Spleen (tissue), 11 donors: ENCODE results near the gene TLE5. TPM values are rescaled to one million over a fixed set of nuclear protein-coding genes. Genes with fewer than 3 reads are reported as not detected.

Source experiments
- DNase-seq: peaks from one replicate; pipeline ENCODE4 v3.0.0-alpha.2; 2020
- H3K27ac ChIP-seq, 8 donors: fragments of 200-600 bp; sonication (generic) in 7 of 8; 1 replicate in 4 of 8; 2 replicates in 4 of 8; pipeline versions ENCODE4 v1.5.0 to v1.8.0; 2016 to 2021; ENCODE audit warnings: inconsistent platforms in 4 of 8, mild to moderate bottlenecking in 4 of 8, moderate library complexity in 1 of 8
- H3K27me3 ChIP-seq, 7 donors: fragments of 200-600 bp; sonication (generic) in 6 of 7; replicated peaks in 1 of 7; 1 replicate in 4 of 7; 2 replicates in 3 of 7; pipeline versions ENCODE4 v1.5.0 to v1.8.0; 2016 to 2021; ENCODE audit warnings: inconsistent platforms in 3 of 7, mild to moderate bottlenecking in 1 of 7
- H3K36me3 ChIP-seq, 6 donors: fragments of 200-600 bp; sonication (generic) in 5 of 6; 1 replicate in 4 of 6; 2 replicates in 2 of 6; pipeline versions ENCODE4 v1.5.0 to v1.8.0; 2016 to 2021; ENCODE audit warnings: inconsistent platforms in 2 of 6
- H3K4me1 ChIP-seq, 6 donors: fragments of 200-600 bp; sonication (generic) in 5 of 6; 1 replicate in 3 of 6; 2 replicates in 3 of 6; pipeline versions ENCODE4 v1.5.0 to v1.8.0; 2016 to 2021; ENCODE audit warnings: inconsistent platforms in 3 of 6
- H3K4me3 ChIP-seq, 8 donors: fragments of 200-600 bp; sonication (generic) in 7 of 8; 1 replicate in 4 of 8; 2 replicates in 4 of 8; pipeline versions ENCODE4 v1.5.0 to v1.8.0; 2016 to 2021; ENCODE audit warnings: inconsistent platforms in 4 of 8, mild to moderate bottlenecking in 4 of 8, moderate library complexity in 2 of 8
- H3K9me3 ChIP-seq, 8 donors: fragments of 200-600 bp; sonication (generic) in 7 of 8; 1 replicate in 4 of 8; 2 replicates in 4 of 8; pipeline versions ENCODE4 v1.5.0 to v1.8.0; 2016 to 2021; ENCODE audit warnings: inconsistent platforms in 4 of 8
- CTCF ChIP-seq, 11 experiments: fragments of 200-600 bp in 7 of 11; fragments of 450-650 bp in 4 of 11; sonication (generic) in 4 of 11; IDR thresholded peaks in 8 of 11; conservative IDR thresholded peaks in 3 of 11; 1 replicate in 7 of 11; 2 replicates in 4 of 11; pipeline versions ENCODE4 v1.4.0 to v1.8.0; 2016 to 2021; ENCODE audit warnings: antibody characterized with exemption in 11 of 11, inconsistent platforms in 4 of 11, mild to moderate bottlenecking in 1 of 11
- POLR2A ChIP-seq, 3 donors: fragments of 450-650 bp; IDR thresholded peaks; one replicate each; pipeline ENCODE4 v1.5.1; 2017; ENCODE audit warnings: antibody characterized with exemption in 3 of 3, mild to moderate bottlenecking in 1 of 3
- POLR2AphosphoS5 ChIP-seq, 3 donors: sonication (generic); formaldehyde crosslinking; IDR thresholded peaks; one replicate each; pipeline ENCODE4 v1.5.1; 2017; ENCODE audit warnings: antibody characterized with exemption in 3 of 3
- WGBS, 5 donors: extraction: QIAGEN DNeasy Blood & Tissue Kit in 3 of 5; methylation state at CpG; one replicate each; pipeline versions ENCODE4 v1.1.5 to v1.1.7; 2013 to 2018; 5-methylcytosine and 5-hydroxymethylcytosine counted together
- intact Hi-C: fragments of 100-400 bp; cut with DNase I; formaldehyde crosslinking; loops from one replicate; pipeline ENCODE4 v1.15.0; 2023; ENCODE audit warnings: low total_unique reads
- polyA plus RNA-seq, 3 donors: library from polyadenylated mRNA; stranded (reverse); fragments of 200-250 nt; gene quantifications; one replicate each; pipeline ENCODE4 v1.2.1, GENCODE V29; 2013
- total RNA-seq, 7 donors: library from RNA; depleted of rRNA in 3 of 7; stranded (reverse); fragments of >200 nt in 3 of 7; fragmentation: NEBNext Ultra II Directional in 4 of 7; extraction: Animal tissue kit (Norgen Biotek cat#: 25700) in 4 of 7; gene quantifications; one replicate each; pipeline versions ENCODE4 v1.1.0 to v1.2.1, GENCODE V29; 2016 to 2021
- donor health status: healthy with polysubstance abuse.
- donor health status: DM: no; HTN: no; CAD: no; lungs with moderate emphysema.
- donor health status: DM: no; HTN: no; CAD: no.
- donor health status: Bipolar disorder and iron deficiency.
- donor health status: healthy.
- donor health status: DM: no; HTN: no; CAD: no.
- donor health status: DM: yes; HTN: yes; CAD: no.

TLE5 gene
- total and polyA plus RNA-seq, 10 donors = 325 to 618 (median 435) TPM

- TF ChIP-seq CTCF (IDR thresholded peaks at IDR 0.05 in 8 of 11, conservative IDR thresholded peaks at IDR 0.05 in 3 of 11) = no peak
- no peak for TF ChIP-seq POLR2AphosphoS5 (IDR thresholded peaks at IDR 0.05)
- no peak for TF ChIP-seq POLR2A (IDR thresholded peaks at IDR 0.05)
- Histone ChIP-seq H3K36me3 (no peaks in the 10 kb centered on the region), H3K4me3 (peak overlapping the region in 6 of 8 donors; percentile 2 to 84 (median 44)), H3K27ac (peak overlapping the region; percentile 60 to 90 (median 83)), H3K27me3 (peaks cover 0 to 61% (median 0%) of the 10 kb centered on the region in 7 donors), H3K9me3 (no peaks in the 10 kb centered on the region), H3K4me1 (peaks cover 55 to 100% (median 86%) of the 10 kb centered on the region in 6 donors)
- peak; percentile 67 for DNase-seq
- intact Hi-C loops = no loop called here
- WGBS, 5 donors = 85 to 89% (median 88%) methylated on average over 14 to 29 of the region's 29 CpGs
These were observed 37.3 kb upstream of the TLE5 start for GRCh38 chr19:3099347-3100145.

GRCh38 chr19:3098515-3099346 is 36.4 kb upstream of the TLE5 start:
- TF ChIP-seq POLR2AphosphoS5 (IDR thresholded peaks at IDR 0.05) (peak; percentile 48 to 86 (median 83)), CTCF (IDR thresholded peaks at IDR 0.05 in 8 of 11, conservative IDR thresholded peaks at IDR 0.05 in 3 of 11) (no peak)
- Histone ChIP-seq H3K36me3 (no peaks in the 10 kb centered on the region), H3K27me3 (peaks cover 0 to 65% (median 0%) of the 10 kb centered on the region in 7 donors), H3K4me3 (peak overlapping the region in 6 of 8 donors; percentile 2 to 84 (median 44)), H3K4me1 (peaks cover 47 to 94% (median 81%) of the 10 kb centered on the region in 6 donors), H3K27ac (peak overlapping the region; percentile 60 to 90 (median 83)), H3K9me3 (no peaks in the 10 kb centered on the region)
- DNase-seq = peak; percentile 86
- 21 to 29% (median 27%) methylated on average over 17 to 40 of the region's 40 CpGs for WGBS, 5 donors
- intact Hi-C loops = no loop called here

GRCh38 chr19:3098141-3098514 is 35.8 kb upstream of the TLE5 start:
- H3K4me1 ChIP-seq = peaks cover 45 to 91% (median 76%) of the 10 kb centered on the region in 6 donors
- no peaks in the 10 kb centered on the region for H3K36me3 ChIP-seq
- peak overlapping the region; percentile 60 to 90 (median 83) for H3K27ac ChIP-seq
- TF ChIP-seq POLR2A (IDR thresholded peaks at IDR 0.05) (no peak), POLR2AphosphoS5 (IDR thresholded peaks at IDR 0.05) (no peak), CTCF (IDR thresholded peaks at IDR 0.05 in 8 of 11, conservative IDR thresholded peaks at IDR 0.05 in 3 of 11) (no peak)
- WGBS, 5 donors = 53 to 73% (median 63%) methylated on average over 17 to 18 of the region's 18 CpGs
- DNase-seq = peak; percentile 75
- H3K27me3 ChIP-seq = peaks cover 0 to 69% (median 0%) of the 10 kb centered on the region in 7 donors
- intact Hi-C loops = no loop called here
- peak overlapping the region in 6 of 8 donors; percentile 2 to 84 (median 44) for H3K4me3 ChIP-seq
- no peaks in the 10 kb centered on the region for H3K9me3 ChIP-seq
